ENCODE data around the gene RFX2.

DNA sequence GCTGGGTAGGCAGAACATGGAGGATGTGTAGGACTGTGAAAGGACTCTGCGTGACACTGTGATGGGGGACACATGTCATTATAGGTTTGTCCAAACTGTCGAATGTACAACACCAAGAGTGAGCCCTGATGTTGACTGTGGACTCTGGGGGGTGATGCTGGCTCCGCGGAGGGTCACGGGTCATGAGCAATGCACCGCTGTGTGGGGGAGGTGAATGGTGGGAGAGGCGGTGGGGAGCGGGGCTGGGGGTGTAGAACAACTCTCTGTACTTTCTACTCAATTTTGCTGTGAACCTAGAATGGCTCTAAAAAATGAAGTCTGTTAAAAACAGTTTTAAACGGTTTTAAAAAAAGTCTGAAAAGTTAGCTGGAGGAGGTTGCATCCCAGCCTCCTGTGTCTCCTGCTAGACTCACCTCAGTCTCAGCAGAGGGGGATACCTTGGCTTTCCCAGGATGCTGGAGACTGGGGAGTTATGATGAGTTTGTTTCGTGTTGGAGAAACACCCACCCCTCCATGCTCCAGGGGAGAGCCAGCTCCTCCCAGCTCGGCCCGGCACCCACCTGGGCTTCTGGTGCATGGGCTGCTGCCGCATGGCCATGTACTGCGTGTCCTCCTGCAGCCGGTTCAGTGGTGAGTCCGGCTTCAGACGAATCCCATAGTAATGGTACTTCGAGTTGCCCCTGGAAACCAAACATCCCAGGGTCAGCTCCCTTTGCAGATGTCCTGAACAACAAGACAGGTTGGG, 97.7 kb downstream of the RFX2 start:
- TF ChIP-seq, protein P1, sequence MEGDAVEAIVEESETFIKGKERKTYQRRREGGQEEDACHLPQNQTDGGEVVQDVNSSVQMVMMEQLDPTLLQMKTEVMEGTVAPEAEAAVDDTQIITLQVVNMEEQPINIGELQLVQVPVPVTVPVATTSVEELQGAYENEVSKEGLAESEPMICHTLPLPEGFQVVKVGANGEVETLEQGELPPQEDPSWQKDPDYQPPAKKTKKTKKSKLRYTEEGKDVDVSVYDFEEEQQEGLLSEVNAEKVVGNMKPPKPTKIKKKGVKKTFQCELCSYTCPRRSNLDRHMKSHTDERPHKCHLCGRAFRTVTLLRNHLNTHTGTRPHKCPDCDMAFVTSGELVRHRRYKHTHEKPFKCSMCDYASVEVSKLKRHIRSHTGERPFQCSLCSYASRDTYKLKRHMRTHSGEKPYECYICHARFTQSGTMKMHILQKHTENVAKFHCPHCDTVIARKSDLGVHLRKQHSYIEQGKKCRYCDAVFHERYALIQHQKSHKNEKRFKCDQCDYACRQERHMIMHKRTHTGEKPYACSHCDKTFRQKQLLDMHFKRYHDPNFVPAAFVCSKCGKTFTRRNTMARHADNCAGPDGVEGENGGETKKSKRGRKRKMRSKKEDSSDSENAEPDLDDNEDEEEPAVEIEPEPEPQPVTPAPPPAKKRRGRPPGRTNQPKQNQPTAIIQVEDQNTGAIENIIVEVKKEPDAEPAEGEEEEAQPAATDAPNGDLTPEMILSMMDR (IDR thresholded peaks at IDR 0.05) = no peak
- TF ChIP-seq ZFX (IDR thresholded peaks at IDR 0.05; ENCODE audit: borderline replicate concordance) = no peak

Data from 22Rv1 (cell line).